Daoy (cell line): ENCODE data around the gene TMEM259. TPM values are rescaled to one million over a fixed set of nuclear protein-coding genes. Genes with fewer than 3 reads are reported as not detected.

Source experiments
- DNase-seq: peaks from one replicate; pipeline ENCODE4 v3.0.0-alpha.2; 2015; ENCODE audit warnings: low read depth
- total RNA-seq: library from RNA; depleted of rRNA; stranded (reverse); fragments of >200 nt; shearing (Covaris generic); gene quantifications from 2 replicates; pipeline ENCODE4 v1.2.3, GENCODE V29; 2014; rRNA removed

TMEM259 gene
- 79.1 and 81.7 TPM in 2 replicates for total RNA-seq

- DNase-seq: peak; percentile 99
Observed at GRCh38 chr19:1020868-1021425, at the start of gene TMEM259. TSS of gene TMEM259 (minus strand) at chr19:1021123. CDS start at chr19:1020996, 127 bp downstream.

GRCh38 chr19:1070576-1070930 is 49.6 kb upstream of the TMEM259 start:
- DNase-seq: peak; percentile 51

- DNase-seq: no peak
Observed at GRCh38 chr19:1069009-1069779, 48.3 kb upstream of the TMEM259 start.

- no peak for DNase-seq
Observed at GRCh38 chr19:1068009-1069001, 47.4 kb upstream of the TMEM259 start.

GRCh38 chr19:1067341-1067957 is 46.5 kb upstream of the TMEM259 start:
- DNase-seq: no peak

- DNase-seq: no peak
Observed at GRCh38 chr19:1066748-1067340, 45.9 kb upstream of the TMEM259 start, which contains the start of gene ARHGAP45. TSS of gene ARHGAP45 (plus strand) at chr19:1067167. CDS start at chr19:1067406, 239 bp downstream.

- DNase-seq: no peak
Observed at GRCh38 chr19:1066251-1066747, 45.4 kb upstream of the TMEM259 start.

GRCh38 chr19:1065606-1066109 is 44.7 kb upstream of the TMEM259 start:
- no peak for DNase-seq

GRCh38 chr19:1064661-1065605 is 44.0 kb upstream of the TMEM259 start:
- DNase-seq: peak; percentile 73

GRCh38 chr19:1063909-1064660 is 43.2 kb upstream of the TMEM259 start:
- no peak for DNase-seq

- no peak for DNase-seq
Observed at GRCh38 chr19:1063030-1063908, 42.3 kb upstream of the TMEM259 start.

- no peak for DNase-seq
Observed at GRCh38 chr19:1062387-1063029, 41.6 kb upstream of the TMEM259 start.

- no peak for DNase-seq
Observed at GRCh38 chr19:1061987-1062386, 41.1 kb upstream of the TMEM259 start.

GRCh38 chr19:1060689-1061088 is 39.8 kb upstream of the TMEM259 start:
- DNase-seq: no peak

- no peak for DNase-seq
Observed at GRCh38 chr19:1058112-1058511, 37.2 kb upstream of the TMEM259 start.

GRCh38 chr19:1057176-1057855 is 36.4 kb upstream of the TMEM259 start:
- no peak for DNase-seq
